Epidermal melanocyte (primary cell): ENCODE measurements around the gene NAALADL2.

Experiments
- DNase-seq: peaks from one replicate; pipeline ENCODE4 v3.0.0; 2011; ENCODE audit warnings: low spot score; ENCODE audit not compliant: insufficient read length

Gene NAALADL2

GRCh38 chr3:175199961-175200360 is 340.8 kb downstream of the NAALADL2 start:
- no peak for DNase-seq

- DNase-seq = no peak
Observed at GRCh38 chr3:175200391-175201095, 341.4 kb downstream of the NAALADL2 start.

- no peak for DNase-seq
Observed at GRCh38 chr3:175207361-175207760, 348.2 kb downstream of the NAALADL2 start.

- DNase-seq = no peak
Observed at GRCh38 chr3:175208326-175208725, 349.2 kb downstream of the NAALADL2 start.

- DNase-seq = no peak
Observed at GRCh38 chr3:175211466-175211865, 352.3 kb downstream of the NAALADL2 start.

GRCh38 chr3:175212896-175213295 is 353.8 kb downstream of the NAALADL2 start:
- no peak for DNase-seq

GRCh38 chr3:175214216-175214615 is 355.1 kb downstream of the NAALADL2 start:
- DNase-seq = no peak

GRCh38 chr3:175215833-175216232 is 356.7 kb downstream of the NAALADL2 start:
- DNase-seq = no peak

GRCh38 chr3:175222356-175222755 is 363.2 kb downstream of the NAALADL2 start:
- DNase-seq = no peak

GRCh38 chr3:175224051-175224450 is 364.9 kb downstream of the NAALADL2 start:
- no peak for DNase-seq

- DNase-seq = no peak
Observed at GRCh38 chr3:175226444-175226843, 367.3 kb downstream of the NAALADL2 start.

GRCh38 chr3:175227126-175227525 is 368.0 kb downstream of the NAALADL2 start:
- DNase-seq = no peak

- DNase-seq = no peak
Observed at GRCh38 chr3:175233957-175234940, 375.1 kb downstream of the NAALADL2 start.

GRCh38 chr3:175238801-175239200 is 379.7 kb downstream of the NAALADL2 start:
- no peak for DNase-seq

GRCh38 chr3:175240921-175241320 is 381.8 kb downstream of the NAALADL2 start:
- no peak for DNase-seq

GRCh38 chr3:175242243-175242642 is 383.1 kb downstream of the NAALADL2 start:
- no peak for DNase-seq

- DNase-seq = no peak
Observed at GRCh38 chr3:175246234-175246633, 387.1 kb downstream of the NAALADL2 start.

- no peak for DNase-seq
Observed at GRCh38 chr3:175246766-175247165, 387.6 kb downstream of the NAALADL2 start.

- no peak for DNase-seq
Observed at GRCh38 chr3:175247629-175248028, 388.5 kb downstream of the NAALADL2 start.

GRCh38 chr3:175248832-175249231 is 389.7 kb downstream of the NAALADL2 start:
- no peak for DNase-seq

GRCh38 chr3:175255698-175256097 is 396.6 kb downstream of the NAALADL2 start:
- no peak for DNase-seq

GRCh38 chr3:175257123-175257522 is 398.0 kb downstream of the NAALADL2 start:
- no peak for DNase-seq
